Stimulated activated naive CD4-positive, alpha-beta T cell (primary cell): ENCODE measurements around the gene SIRT1.
"Not testable (repeated sequence)": the region's sequence is repeated elsewhere in the genome, so short reads cannot be mapped to it uniquely, and the experiment has no call there.

Experiments
- DNase-seq, 6 experiments: peaks; one replicate each; lab custom pipeline; 2025; lab: John Stamatoyannopoulos, UW

Gene SIRT1

GRCh38 chr10:67884313-67884841 lies at the start of gene SIRT1:
TSS of gene SIRT1 (plus strand) at chr10:67884656. CDS start at chr10:67884722, 66 bp downstream.
- DNase-seq = peak; percentile 81 to 90 (median 88)

- DNase-seq = not testable (repeated sequence)
Observed at GRCh38 chr10:67835541-67836394, 48.7 kb upstream of the SIRT1 start.

GRCh38 chr10:67836488-67836887 lies 48.0 kb upstream of the SIRT1 start:
- DNase-seq = no peak

- no peak for DNase-seq
Observed at GRCh38 chr10:67836972-67837371, 47.5 kb upstream of the SIRT1 start.

- peak in 2 of 6 experiments; percentile 10 to 26 for DNase-seq
Observed at GRCh38 chr10:67837541-67838314, 46.7 kb upstream of the SIRT1 start, which contains the start of gene DNAJC12. TSS of gene DNAJC12 (minus strand) at chr10:67838188. CDS start at chr10:67838011, 177 bp downstream.

GRCh38 chr10:67839511-67839910 lies 44.9 kb upstream of the SIRT1 start:
- not testable (repeated sequence) for DNase-seq

- no peak for DNase-seq
Observed at GRCh38 chr10:67839951-67840350, 44.5 kb upstream of the SIRT1 start.

- no peak for DNase-seq
Observed at GRCh38 chr10:67841737-67842136, 42.7 kb upstream of the SIRT1 start.

- DNase-seq = no peak
Observed at GRCh38 chr10:67843284-67843683, 41.2 kb upstream of the SIRT1 start.

GRCh38 chr10:67849331-67850011 lies 35.0 kb upstream of the SIRT1 start:
- peak; percentile 77 to 91 (median 88) for DNase-seq

- no peak for DNase-seq
Observed at GRCh38 chr10:67851186-67851585, 33.3 kb upstream of the SIRT1 start.

GRCh38 chr10:67852761-67853160 lies 31.7 kb upstream of the SIRT1 start:
- DNase-seq = no peak

GRCh38 chr10:67853512-67853911 lies 30.9 kb upstream of the SIRT1 start:
- DNase-seq = no peak

- DNase-seq = no peak
Observed at GRCh38 chr10:67858971-67859370, 25.5 kb upstream of the SIRT1 start.

GRCh38 chr10:67861750-67862432 lies 22.6 kb upstream of the SIRT1 start:
- DNase-seq = no peak

- no peak for DNase-seq
Observed at GRCh38 chr10:67863094-67863493, 21.4 kb upstream of the SIRT1 start.

- DNase-seq = no peak
Observed at GRCh38 chr10:67864607-67865371, 19.7 kb upstream of the SIRT1 start.

- no peak for DNase-seq
Observed at GRCh38 chr10:67868132-67868531, 16.3 kb upstream of the SIRT1 start.

- no peak for DNase-seq
Observed at GRCh38 chr10:67869996-67870395, 14.5 kb upstream of the SIRT1 start.

- no peak for DNase-seq
Observed at GRCh38 chr10:67875340-67876238, 8.9 kb upstream of the SIRT1 start.
